Neural crest cell (in vitro differentiated cells): ENCODE measurements around the gene DHRS7B. TPM values are rescaled to one million over a fixed set of nuclear protein-coding genes. Genes with fewer than 3 reads are reported as not detected.
"Not testable (repeated sequence)": the region's sequence is repeated elsewhere in the genome, so short reads cannot be mapped to it uniquely, and the experiment has no call there.

Experiments
- DNase-seq: peaks from one replicate; pipeline ENCODE4 v3.0.0; 2021; ENCODE audit warnings: low read depth, mixed read lengths, low spot score
- H3K27ac Mint-ChIP-seq: one replicate; pipeline ENCODE4 v1.8.0; 2021; ENCODE audit warnings: mild to moderate bottlenecking, mixed read lengths; ENCODE audit not compliant: unreplicated experiment
- H3K27me3 Mint-ChIP-seq: 2 replicates; pipeline ENCODE4 v1.8.0; 2021; ENCODE audit warnings: low read depth, mild to moderate bottlenecking, mixed read lengths
- H3K36me3 Mint-ChIP-seq: 2 replicates; pipeline ENCODE4 v1.8.0; 2021; ENCODE audit warnings: low read depth, mild to moderate bottlenecking, mixed read lengths
- H3K4me1 Mint-ChIP-seq: 2 replicates; pipeline ENCODE4 v1.8.0; 2021; ENCODE audit warnings: mixed read lengths
- H3K4me3 Mint-ChIP-seq: one replicate; pipeline ENCODE4 v1.8.0; 2021; ENCODE audit warnings: mild to moderate bottlenecking, mixed read lengths
- H3K9me3 Mint-ChIP-seq: 2 replicates; pipeline ENCODE4 v1.8.0; 2021; ENCODE audit warnings: mixed read lengths
- CTCF ChIP-seq: fragments of 200-600 bp; sonication (generic); conservative IDR thresholded peaks from 2 replicates; pipeline ENCODE4 v1.5.0; 2021; ENCODE audit warnings: antibody characterized with exemption, mild to moderate bottlenecking
- total RNA-seq: library from RNA; stranded (reverse); gene quantifications from 2 replicates; pipeline ENCODE4 v1.2.1, GENCODE V29; 2021

The DHRS7B gene
- total RNA-seq, 1 donor from 2014 or later: 14.8 TPM

- H3K27ac Mint-ChIP-seq: no peak overlapping the region
- H3K4me3 Mint-ChIP-seq: no peak overlapping the region
- no peaks in the 10 kb centered on the region for H3K4me1 Mint-ChIP-seq
- H3K27me3 Mint-ChIP-seq: no peaks in the 10 kb centered on the region
- no peak for DNase-seq
- no peak for TF ChIP-seq CTCF
- H3K9me3 Mint-ChIP-seq: peaks cover 6% of the 10 kb centered on the region
- peaks cover 31% of the 10 kb centered on the region for H3K36me3 Mint-ChIP-seq
These were observed 7.8 kb downstream of the DHRS7B start for GRCh38 chr17:21134559-21134958.

- peaks cover 6% of the 10 kb centered on the region for H3K4me1 Mint-ChIP-seq
- no peak for DNase-seq
- no peaks in the 10 kb centered on the region for H3K27me3 Mint-ChIP-seq
- peaks cover 4% of the 10 kb centered on the region for H3K9me3 Mint-ChIP-seq
- peak overlapping the region; percentile 54 for H3K4me3 Mint-ChIP-seq
- H3K27ac Mint-ChIP-seq: no peak overlapping the region
- no peak for TF ChIP-seq CTCF
- peaks cover 39% of the 10 kb centered on the region for H3K36me3 Mint-ChIP-seq
These were observed 14.1 kb downstream of the DHRS7B start for GRCh38 chr17:21140911-21141310.

GRCh38 chr17:21141331-21141730 lies 14.6 kb downstream of the DHRS7B start:
- H3K4me1 Mint-ChIP-seq: peaks cover 6% of the 10 kb centered on the region
- H3K9me3 Mint-ChIP-seq: peaks cover 5% of the 10 kb centered on the region
- no peak for DNase-seq
- H3K27ac Mint-ChIP-seq: no peak overlapping the region
- TF ChIP-seq CTCF: no peak
- H3K27me3 Mint-ChIP-seq: no peaks in the 10 kb centered on the region
- H3K36me3 Mint-ChIP-seq: peaks cover 42% of the 10 kb centered on the region
- H3K4me3 Mint-ChIP-seq: no peak overlapping the region

GRCh38 chr17:21142065-21142464 lies 15.3 kb downstream of the DHRS7B start:
- H3K27me3 Mint-ChIP-seq, H3K27ac Mint-ChIP-seq, H3K4me3 Mint-ChIP-seq, DNase-seq, H3K9me3 Mint-ChIP-seq, H3K4me1 Mint-ChIP-seq: not testable (repeated sequence)
- peaks cover 48% of the 10 kb centered on the region for H3K36me3 Mint-ChIP-seq

- no peak for TF ChIP-seq CTCF
- no peak for DNase-seq
- Mint-ChIP-seq H3K27me3 (no peaks in the 10 kb centered on the region), H3K9me3 (peaks cover 13% of the 10 kb centered on the region), H3K36me3 (peaks cover 49% of the 10 kb centered on the region), H3K27ac (no peak overlapping the region), H3K4me3 (no peak overlapping the region), H3K4me1 (peaks cover 6% of the 10 kb centered on the region)
These were observed 16.9 kb downstream of the DHRS7B start for GRCh38 chr17:21143695-21144094.

- Mint-ChIP-seq H3K9me3 (peaks cover 17% of the 10 kb centered on the region), H3K36me3 (peaks cover 54% of the 10 kb centered on the region)
- not testable (repeated sequence) for H3K27ac Mint-ChIP-seq, H3K27me3 Mint-ChIP-seq, DNase-seq, H3K4me3 Mint-ChIP-seq, H3K4me1 Mint-ChIP-seq
These were observed 17.5 kb downstream of the DHRS7B start for GRCh38 chr17:21144299-21144698.
